Activated gamma-delta T cell (primary cell): ENCODE results near the gene MAML1.

Experiments used
- DNase-seq: peaks from one replicate; lab custom pipeline; 2025; lab: John Stamatoyannopoulos, UW

The MAML1 gene

GRCh38 chr5:179823937-179824744, 91.5 kb downstream of the MAML1 start:
- DNase-seq = no peak

- no peak for DNase-seq
These were observed 92.1 kb downstream of the MAML1 start for GRCh38 chr5:179824745-179825112.

DNA sequence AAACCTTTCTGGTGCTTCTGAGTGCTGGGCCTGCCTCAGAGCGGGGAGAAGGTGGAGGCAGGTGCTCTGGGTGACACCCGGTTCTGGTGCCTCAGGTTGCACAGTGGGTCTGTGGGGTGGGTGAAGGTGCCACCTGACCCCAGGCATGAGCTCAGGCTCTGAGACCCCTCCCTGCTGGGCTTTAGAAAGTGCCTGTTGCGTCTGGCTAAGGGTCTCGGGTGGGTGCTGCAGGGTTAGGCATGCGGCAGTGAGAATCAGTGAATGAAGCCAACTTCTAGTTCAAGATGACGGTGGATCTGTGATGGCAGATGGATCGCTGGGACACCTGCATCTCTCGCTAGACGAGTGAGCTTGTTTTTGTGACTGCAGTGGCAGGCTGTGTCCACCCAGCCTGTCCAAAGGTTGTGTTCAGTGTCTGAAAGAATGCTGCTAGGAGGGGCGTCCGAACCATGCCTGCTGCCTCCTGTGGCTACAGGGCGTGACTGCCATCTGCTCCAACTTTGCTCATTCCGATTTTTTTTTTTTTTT, 93.1 kb downstream of the MAML1 start:
- DNase-seq = no peak
